HS-5 (cell line): ENCODE measurements around the gene GATD1.

Source experiments
- DNase-seq: peaks from one replicate; pipeline ENCODE4 v3.0.0-alpha.2; 2012; ENCODE audit warnings: low read depth

GATD1 gene, protein sequence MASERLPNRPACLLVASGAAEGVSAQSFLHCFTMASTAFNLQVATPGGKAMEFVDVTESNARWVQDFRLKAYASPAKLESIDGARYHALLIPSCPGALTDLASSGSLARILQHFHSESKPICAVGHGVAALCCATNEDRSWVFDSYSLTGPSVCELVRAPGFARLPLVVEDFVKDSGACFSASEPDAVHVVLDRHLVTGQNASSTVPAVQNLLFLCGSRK

DNA sequence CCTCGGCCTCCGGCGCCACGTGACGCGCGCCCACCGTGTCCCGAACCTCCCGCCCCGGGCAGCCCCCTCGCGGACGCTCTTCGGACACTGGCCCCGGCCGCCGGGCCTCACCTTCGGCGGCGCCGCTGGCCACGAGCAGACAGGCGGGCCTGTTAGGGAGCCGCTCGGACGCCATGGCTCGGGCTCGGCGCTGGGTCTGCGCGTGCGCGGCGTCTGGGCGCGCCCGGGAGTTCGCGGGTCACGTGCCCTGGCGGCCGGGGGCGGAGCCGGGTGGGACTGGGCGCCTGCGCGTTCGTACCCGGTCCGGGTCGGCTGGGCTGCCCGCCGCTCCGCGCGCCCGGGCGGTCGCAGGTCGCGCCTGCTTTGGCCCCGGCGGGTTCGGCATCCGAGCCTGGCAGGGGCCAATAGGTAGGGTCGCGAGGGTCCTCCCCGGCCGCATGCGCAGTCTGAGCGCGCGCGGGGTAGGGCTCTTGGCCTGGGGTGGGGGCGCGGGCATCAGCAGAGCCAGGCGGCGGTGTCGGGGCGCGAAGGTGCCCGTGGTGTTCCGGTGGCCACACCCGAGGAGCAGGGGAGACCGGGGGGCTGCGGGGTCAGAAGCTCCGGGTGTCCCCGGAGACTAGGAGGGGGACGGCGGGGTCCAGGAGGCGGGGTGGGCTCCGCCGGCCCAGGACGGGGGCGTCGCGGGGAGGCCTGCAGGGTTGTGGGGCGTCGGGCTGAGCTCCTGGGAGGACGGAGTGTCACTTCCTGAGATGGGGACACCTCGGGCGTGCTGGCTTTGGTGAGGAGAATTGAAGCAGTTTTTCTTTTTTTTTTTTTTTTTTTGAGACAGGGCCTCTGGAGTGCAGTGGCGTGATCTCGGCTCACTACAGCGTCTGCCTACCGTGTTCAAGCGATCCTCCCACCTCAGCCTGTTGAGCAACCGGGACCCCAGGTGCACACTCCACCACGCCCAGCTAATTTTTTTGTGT, at the start of gene GATD1:
Gene GATD1, minus strand, starts transcription at position 200 of the 968 bp plus-strand sequence. Its CDS starts 25 bp downstream, at position 175.
- DNase-seq: no peak

DNA sequence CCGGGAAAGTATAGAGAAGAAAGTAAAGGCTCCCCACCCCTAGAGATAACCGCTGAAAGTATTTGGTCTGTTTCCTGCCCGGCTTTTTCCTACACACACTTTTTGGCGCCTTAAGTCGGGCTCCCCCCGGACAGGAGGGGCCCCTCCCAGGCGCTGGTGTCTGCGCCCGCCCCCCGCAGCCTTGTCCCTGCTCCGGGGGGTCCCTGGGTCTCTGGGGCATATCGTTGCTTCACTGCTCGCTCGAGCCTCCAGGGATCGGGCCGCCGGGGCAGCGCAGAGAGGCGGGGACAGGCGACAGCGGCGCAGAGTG, 49.5 kb upstream of the GATD1 start:
- no peak for DNase-seq

DNA sequence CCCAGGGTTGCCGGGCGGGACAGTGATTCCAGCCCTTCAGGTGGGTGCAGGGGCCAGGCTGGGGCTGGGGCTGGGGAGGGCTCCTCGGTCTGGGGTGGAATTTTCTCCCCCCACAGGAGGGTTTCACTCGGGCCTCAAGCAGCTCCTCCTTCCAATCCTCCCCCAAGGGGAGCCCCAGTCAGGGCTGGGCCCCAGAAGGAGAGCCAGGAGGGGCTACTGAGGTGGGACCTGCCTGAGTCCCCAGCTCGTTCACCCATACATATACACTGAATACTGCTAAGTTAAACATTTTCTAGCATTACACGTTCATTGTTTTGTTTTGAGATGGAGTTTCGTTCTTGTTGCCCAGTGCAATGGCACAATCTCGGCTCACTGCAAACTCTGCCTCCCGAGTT, 48.9 kb upstream of the GATD1 start:
- no peak for DNase-seq

DNA sequence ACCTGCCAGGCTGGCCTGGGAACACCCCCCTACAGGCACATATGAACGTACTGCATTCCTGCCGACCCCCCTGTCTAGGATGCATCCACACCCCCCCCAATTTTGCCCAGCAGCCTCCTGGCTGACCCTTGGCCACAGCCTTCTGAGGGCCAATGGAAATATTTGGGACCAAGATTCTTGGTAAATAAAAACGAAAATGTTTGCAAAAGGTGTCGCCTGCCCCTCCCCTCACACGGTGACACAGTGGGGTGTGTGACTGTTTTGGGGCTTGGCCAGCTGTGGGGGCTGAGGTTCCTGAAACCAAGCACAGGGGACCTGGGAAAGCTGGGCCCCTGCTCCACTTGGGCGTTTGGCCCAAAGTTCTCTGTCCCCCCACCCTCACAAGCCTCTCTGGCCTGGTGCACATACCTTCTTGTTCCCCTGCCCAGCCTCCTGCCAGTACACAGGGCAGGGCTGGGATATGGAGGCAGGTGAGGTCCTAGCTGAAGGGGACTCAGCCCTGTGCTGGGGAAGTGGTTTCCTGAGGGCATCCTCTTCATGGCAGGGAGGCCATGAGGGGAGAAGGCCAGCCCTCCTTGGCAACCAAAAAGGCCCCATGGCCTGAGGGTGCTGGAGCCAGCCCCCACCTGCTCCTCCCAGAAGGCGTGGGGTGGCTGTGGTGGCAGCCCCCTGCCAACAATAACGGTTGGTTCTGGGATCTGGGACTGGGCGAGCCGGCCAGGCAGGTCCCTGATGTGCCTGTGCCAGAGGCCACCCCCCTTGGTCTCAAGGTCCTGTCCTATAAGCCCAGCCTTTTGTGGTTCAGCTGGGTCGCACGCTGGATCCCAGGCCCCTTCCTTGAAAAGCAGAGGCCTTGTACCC, 48.3 kb upstream of the GATD1 start:
- DNase-seq: no peak

DNA sequence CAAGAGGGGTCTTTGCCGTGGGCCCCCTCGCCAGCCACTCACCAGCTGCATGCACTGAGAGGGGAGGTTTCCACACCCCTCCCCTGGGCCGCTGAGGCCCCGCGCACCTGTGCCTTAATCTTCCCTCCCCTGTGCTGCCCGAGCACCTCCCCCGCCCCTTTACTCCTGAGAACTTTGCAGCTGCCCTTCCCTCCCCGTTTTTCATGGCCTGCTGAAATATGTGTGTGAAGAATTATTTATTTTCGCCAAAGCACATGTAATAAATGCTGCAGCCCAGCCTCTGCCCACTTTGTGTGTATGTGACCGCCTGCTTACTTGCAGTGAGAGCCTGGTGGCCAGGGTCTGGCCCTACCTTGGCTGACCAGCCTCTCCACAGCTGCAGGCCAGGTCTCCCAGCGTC, 47.7 kb upstream of the GATD1 start:
- DNase-seq: no peak

DNA sequence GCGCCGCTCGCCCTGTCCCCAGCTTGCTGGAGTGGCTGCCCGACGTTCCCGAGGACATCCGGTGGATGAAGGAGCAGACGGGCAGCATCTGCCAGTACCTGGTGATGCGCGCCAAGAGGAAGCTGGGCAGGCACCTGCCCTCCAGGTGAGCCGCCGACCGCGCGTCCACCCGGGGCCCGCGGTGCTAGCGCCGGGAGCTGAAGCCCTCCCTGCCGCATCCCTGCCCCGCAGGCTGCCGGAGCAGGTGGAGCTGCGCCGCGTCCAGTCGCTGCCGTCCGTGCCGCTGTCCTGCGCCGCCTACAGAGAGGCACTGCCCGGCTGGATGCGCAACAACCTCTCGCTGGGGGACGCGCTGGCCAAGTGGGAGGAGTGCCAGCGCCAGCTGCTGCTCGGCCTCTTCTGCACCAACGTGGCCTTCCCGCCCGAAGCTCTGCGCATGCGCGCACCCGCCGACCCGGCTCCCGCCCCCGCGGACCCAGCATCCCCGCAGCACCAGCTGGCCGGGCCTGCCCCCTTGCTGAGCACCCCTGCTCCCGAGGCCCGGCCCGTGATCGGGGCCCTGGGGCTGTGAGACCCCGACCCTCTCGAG, 47.1 kb upstream of the GATD1 start:
- DNase-seq: no peak

DNA sequence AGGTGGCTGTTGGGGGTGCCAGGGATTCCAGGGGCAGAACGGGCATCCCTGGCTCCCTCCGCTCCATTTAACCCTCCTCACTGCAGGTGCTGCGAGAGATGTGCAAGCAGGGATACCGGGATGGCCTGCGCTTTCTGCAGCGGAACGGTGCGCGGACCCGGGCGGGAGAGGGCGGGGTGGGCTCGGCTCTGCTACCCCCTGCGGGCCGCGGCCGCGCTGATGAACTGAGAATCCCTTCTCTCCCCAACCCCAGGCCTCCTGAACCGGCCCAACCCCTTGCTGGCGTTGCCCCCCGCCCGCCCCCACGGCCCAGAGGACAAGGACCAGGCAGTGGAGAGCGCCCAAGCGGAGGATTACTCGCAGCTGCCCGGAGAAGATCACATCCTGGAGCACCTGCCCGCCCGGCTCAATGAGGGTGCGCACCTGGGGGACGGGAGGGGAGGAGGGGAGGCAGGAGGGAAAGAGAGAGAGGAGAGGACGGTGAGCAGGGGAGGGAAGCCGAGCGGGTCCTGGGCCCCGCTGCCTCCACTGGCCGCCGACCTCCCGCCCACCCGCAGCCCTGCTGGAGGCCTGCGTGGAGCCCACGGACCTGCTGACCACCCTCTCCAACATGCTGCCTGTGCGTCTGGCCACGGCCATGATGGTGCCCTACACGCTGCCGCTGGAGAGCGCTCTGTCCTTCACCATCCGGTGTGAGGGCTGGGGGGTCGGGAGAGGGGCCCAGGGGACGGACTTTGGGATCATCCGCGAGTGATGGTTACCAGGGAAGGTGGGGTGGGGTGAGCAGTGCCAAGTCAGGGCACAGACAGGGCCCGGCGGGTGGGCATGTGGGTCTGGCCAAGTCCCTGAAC, 46.4 kb upstream of the GATD1 start:
- DNase-seq: no peak

DNA sequence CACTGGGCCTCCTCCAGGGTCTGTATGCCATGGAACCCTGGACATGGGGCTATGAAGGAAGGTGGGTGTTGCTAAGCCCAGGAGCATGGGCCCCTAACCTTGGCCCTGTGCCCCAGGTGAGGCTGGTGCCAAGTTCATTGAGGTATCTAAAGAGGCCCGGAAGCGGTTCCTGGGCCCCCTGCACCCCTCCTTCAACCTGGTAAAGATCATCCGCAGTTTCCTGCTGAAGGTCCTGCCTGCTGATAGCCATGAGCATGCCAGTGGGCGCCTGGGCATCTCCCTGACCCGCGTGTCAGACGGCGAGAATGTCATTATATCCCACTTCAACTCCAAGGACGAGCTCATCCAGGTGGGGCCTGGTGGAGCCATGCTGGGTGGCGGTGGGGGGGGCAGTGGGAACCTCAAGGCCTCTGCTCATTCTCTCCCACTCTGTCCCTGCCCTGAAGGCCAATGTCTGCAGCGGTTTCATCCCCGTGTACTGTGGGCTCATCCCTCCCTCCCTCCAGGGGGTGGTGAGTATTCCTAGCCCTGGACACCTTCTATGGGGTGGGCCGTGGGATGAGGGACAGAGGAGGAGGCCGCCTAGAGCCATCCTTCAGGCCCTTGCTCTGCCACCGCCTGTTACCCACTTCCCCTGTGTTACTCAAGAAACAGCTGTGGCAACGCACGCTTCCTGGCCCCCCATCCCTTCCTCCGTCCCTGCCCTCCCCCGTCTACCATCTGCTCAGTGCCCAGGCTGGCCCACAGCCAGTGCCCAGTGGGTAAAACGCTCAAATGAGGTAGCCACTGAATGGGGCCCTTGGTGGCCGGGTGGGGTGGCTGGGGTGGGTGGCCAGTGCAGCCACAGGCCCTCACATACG, 44.5 kb upstream of the GATD1 start:
- DNase-seq: no peak

DNA sequence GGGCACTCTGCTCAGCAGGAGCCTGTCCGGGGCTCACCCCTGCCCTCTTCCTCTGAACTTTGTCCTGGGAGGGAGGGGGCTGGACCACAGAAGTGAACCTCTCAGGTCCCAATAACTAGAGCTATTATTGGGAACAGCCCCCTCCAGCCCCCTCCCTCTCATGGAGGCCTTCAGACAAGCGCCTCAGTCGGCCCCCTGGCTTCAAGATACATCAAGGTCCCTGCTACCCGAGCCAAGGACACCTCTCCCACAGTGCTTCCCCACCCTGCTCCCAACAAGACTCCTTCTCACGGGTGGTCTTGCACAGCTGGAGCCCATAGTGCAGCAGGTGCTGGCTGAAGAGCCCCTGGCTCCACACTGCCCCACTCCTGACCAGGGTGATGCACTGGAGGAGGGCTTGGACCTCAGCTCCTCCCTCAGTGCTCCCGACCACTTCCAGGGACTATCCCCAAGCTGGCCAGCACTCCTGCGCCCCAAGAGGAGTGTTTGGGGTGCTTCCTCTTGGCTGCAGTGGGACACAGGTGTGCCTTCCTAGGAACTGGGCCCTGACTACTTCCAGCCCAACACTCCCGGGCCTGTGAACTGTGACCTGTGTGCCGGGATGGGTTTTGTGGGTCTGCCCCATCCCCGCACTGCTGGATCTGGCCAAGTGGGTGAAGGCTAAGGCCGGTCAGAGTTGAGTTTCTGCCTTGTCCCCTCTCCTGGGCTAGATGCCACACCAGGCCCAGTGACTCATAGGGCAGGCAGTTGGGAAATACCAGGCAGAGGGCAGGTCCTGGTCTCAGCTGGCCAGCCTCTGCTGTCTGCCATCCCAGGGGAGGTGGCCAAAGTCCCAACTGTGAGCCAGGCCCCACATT, 43.6 kb upstream of the GATD1 start:
- no peak for DNase-seq

DNA sequence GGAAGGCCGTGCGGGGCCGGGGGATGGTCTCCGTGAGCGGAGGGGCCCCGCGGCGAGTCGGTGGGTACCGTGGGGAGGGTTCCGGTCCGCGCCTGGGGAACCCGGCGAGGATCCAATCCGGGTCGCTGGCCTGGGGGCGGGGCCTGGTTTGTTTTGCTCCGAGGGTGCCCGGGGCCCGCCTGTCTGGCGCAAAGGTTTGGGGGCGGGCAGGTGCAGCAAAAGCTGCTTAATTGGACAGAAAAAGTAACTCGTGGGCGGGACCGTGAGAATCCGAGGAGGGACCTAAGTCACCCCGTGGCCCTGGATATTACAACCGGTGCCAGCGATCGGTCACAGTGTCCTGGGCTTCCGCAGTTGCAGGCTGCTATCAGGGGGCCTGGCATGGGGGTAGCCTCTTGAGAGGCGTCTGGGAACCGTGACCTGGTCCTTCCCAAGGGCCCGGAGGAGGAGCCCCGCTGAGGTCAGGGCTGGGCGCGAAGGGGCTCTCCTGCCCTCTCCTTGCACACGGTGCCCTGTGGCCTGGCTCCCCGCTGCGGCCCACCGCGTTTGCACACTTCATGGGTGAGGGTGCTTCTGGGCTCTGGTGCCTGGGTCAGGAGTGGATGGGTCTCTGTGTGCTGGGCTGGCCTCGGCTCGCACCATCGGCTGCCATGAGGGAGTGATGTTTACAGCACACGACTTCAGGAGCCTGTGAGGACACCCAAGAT, 42.8 kb upstream of the GATD1 start:
- DNase-seq: no peak

DNA sequence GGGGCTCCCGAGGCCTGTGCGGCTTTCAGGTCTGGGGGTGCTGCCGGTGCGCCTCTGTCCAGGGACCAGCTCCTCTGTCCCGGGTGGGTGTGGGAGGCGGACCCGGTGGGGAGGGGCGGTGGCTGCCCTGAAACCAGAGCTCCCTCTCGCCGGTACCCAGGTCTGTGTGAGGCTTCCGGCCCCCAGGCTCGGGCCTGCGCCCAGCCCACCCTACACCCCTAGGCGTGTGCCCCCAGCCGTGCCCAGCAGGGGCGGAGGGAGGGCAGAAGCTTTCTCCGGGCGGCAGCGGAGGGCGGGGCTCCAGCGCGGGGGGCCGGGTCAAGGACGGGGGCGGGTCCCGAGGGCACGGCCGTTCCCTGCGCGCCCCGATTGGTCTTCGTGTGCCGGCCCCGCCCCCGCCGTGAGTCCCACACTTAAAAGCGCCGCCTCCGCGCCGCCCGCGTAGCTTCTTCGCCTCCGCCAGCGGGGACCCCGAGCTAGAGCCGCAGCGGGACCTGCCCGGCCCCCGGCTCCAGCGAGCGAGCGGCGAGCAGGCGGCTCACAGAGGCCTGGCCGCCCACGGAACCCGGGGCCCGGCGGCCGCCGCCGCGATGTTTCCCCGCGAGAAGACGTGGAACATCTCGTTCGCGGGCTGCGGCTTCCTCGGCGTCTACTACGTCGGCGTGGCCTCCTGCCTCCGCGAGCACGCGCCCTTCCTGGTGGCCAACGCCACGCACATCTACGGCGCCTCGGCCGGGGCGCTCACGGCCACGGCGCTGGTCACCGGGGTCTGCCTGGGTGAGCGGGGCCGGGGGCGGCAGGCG, 42.0 kb upstream of the GATD1 start:
- no peak for DNase-seq

DNA sequence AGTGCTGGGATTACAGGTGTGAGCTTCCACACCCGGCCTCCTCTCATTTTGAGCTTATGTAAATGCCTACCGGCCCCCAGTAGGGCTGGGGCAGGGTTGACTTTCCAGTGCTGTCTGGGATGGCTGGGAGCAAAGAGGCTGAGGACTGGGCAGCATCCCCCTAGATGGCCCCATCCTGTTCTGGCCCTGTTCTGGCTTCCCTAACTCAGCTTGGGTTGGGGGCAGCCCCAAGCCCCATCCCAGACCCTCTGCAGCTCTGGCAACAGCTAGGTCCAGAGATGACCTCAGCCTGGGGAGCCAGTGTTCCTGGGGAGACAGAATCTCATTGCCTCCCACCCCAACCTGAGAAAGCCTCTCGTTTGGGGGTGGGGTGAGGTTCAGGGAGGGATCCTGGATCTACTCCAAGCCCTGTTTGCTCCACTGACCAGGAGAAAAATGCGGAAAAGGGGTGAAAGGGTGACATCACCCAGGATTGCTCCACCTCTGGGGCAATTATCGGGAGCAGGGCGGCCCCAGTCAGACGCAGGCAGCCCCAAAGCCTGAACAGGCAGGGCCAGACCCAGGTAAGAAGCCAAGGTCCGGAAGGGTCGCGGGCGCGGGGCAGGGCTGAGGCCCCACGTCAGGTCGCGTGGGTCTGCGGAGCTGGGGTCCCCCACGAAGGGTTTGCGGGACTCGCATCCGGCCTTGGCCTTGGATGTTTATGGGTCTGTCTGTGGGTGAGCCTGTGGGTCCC, 41.3 kb upstream of the GATD1 start, which contains the start of gene PNPLA2:
Gene PNPLA2, plus strand, starts transcription at position 519 of the 733 bp plus-strand sequence. CDS start 805 bp downstream, outside the sequence.
- no peak for DNase-seq

DNA sequence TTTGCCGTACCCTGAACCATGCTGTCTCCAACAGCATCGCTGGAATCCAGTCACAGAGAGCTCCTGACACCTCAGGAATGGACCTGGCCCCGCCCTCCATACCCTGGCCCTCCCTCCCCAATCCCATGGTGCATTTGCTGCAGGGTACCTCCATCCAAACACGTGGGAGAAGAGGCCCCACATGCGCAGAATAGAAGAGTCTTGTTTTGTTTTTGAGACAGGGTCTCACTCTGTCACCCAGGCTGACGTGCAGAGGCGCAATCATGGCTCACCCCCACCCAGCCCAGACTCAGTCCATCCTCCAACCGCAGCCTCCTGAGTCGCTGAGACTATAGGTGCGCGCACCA, 39.1 kb upstream of the GATD1 start:
- DNase-seq: no peak

DNA sequence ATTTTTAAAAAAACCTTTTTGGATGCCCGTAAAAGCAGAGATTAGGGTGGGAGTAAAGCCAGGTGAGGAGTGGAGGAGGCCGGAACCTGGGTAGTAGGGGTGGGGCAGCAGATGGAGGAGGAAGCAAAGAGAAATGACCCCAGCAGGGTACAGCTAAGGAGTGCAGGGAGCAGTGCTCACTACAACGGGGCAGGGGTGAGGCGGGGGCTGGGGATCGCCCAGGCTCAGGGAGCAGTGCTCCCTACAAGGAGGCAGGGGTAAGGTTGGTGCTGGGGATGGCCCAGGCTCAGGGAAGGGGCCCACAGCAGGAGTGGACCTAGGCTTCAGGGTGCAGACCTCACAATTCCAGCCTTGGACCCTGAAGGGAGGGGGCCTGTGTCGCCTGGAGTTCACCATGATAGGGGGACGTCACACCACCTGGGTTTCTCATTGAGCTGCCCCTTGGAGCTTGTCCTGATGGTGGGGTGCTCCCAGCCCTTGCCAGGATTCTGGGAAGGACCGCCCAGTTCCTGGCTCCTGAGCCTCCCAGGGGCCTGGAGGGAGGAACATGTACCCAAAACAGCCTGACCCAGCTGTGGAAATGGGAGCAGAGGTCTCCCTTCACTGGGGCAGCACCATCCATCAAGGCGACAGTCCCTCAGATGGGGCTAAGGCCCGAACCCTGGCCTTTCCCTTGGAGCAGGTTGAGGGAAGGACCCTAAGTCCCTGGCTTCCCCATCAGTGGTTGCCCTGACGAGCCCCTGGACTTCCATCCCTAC, 38.6 kb upstream of the GATD1 start:
- DNase-seq: no peak

DNA sequence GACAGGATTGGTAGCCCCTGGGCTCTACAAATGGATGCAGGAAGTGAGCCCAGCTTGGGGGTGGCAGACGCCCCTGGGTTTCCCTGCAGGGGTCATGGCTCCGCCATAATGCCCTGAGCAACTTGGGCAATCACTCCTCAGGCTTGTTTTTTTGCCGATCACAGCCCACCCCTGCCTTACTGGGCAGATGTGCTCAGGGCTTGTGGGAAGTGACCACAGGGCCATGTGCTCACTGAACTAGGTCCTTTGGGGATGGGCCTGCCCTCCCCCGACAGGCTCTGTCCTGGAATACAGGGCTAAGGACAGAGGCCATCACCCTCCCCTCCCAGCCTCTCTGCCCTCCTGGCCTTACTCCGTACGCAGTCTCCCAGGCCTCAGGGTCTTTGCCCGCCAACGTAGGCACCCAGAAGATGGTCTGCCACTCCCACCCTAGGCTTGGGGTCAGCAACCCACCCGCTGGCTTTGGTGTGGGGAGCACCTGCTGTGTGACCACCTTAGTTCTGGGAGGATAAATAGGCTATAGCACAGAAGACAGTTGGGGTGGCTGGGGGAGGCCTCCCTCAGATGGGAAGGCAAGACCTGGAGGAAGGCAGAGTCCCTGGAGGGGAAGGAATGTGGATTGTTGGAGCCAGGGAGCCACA, 36.3 kb upstream of the GATD1 start:
- DNase-seq: no peak

DNA sequence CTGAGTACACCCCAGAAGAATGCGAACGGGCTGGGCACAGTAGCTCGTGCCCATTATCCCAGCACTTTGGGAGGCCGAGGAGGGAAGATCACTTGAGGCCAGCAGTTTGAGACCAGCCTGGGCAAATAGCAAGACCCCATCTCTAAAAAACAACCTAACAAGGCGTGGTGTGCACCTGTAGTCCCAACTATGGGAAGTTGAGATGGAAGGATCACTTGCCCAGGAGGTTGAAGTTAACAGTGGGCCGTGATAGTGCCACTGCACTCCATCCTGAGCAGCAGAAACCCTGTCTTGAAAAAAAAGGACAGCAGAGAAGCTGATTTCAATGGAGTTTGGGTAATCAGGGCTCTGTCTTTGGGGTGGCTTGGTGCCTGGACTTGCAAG, 35.8 kb upstream of the GATD1 start:
- DNase-seq: no peak
